ENCODE results near the gene CCBE1.

- no peak for TF ChIP-seq POLR2A (IDR thresholded peaks at IDR 0.05)
- TF ChIP-seq CTCF (IDR thresholded peaks at IDR 0.05): no peak
These were observed 313.4 kb downstream of the CCBE1 start for GRCh38 chr18:59383851-59384250.

All from uterus (tissue), 2 donors.